ENCODE measurements around the gene M1AP.

The M1AP gene

DNA sequence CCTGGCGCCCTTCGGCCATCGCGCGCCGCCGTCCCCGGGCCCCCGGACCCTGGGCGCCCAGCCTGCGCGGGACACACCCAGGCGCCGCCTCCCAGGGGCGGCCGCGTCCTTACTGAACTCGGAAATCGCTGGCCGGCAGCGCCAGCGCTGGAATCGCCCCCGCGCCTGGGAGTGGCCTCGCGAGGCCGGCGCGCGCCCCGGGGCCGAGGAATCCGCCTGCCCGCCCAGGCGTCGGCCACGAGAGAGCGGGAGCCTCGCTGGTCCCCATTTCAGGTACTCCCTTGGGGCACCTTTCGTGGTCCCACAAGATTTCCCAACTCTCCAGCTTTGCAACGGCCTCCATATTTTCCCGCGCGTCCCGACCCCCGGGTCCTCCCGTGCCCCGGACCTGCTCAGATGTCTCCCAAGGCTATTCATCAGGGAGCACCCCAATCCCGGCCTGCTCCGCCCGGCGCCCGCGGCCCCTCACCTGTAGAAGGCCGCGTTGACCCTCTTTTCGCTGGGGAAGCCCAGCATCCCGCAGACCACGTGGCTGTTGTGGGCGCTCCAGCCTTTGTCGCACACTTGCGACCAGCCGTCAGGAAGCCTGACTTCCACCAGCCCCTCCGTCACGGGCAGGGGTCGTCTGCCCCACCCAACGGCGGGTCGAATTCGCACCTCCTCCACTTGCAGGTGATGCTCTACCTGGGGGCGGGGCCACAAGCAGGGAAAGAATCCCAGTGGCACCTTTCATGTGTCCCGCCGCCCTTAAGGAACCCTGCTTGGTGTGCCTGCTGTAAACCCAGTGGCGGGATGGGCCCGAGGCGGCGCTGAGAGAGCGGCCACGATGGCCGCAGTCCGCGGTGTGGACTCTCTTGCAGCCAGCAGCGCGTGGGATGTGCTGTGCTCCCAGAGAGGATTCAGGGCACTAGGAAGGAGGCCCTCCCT, 99.0 kb downstream of the M1AP start:
- peak; percentile 49 for DNase-seq (ENCODE audit: low spot score)
- WGBS, 2 donors (ENCODE audit: extremely low coverage in 2 of 2, insufficient read length in 2 of 2, insufficient replicate concordance in 1 of 2) = no CpG with 5 or more reads among the region's 85 CpGs
- Histone ChIP-seq H3K36me3 (replicated peaks in 1 of 2; ENCODE audit: control insufficient read depth in 2 of 2, insufficient read depth in 2 of 2, low read length in 2 of 2) (peaks cover 11 to 33% of the 10 kb centered on the region in 2 donors), H3K27ac (replicated peaks; ENCODE audit: low read length) (no peak overlapping the region), H3K18ac (ENCODE audit: low read length) (peak overlapping the region; percentile 88), H3K4me1 (ENCODE audit: control insufficient read depth in 2 of 2, insufficient read depth in 1 of 2, low read depth in 1 of 2, low read length in 2 of 2) (peaks cover 4 to 21% of the 10 kb centered on the region in 2 donors), H3K79me1 (ENCODE audit: low read depth, low read length) (peaks cover 4% of the 10 kb centered on the region), H3K27me3 (ENCODE audit: control insufficient read depth in 3 of 3, insufficient read depth in 3 of 3, low read depth in 1 of 3, low read length in 3 of 3) (peaks cover 0 to 41% (median 0%) of the 10 kb centered on the region in 3 experiments), H3K9me3 (replicated peaks in 1 of 2; ENCODE audit: control insufficient read depth in 2 of 2, insufficient read depth in 1 of 2, low read depth in 1 of 2, low read length in 2 of 2) (no peaks in the 10 kb centered on the region), H2AFZ (ENCODE audit: low read length) (no peak overlapping the region), H4K8ac (ENCODE audit: low read depth, low read length) (no peak overlapping the region), H2BK120ac (ENCODE audit: low read depth, low read length) (no peak overlapping the region), H2BK12ac (ENCODE audit: low read length) (peak overlapping the region; percentile 7), H2AK5ac (ENCODE audit: low read depth, low read length) (no peak overlapping the region), H3K9ac (ENCODE audit: low read depth, low read length, poor library complexity) (peak overlapping the region; percentile 74), H3K14ac (ENCODE audit: low read length) (peak overlapping the region; percentile 50), H3K4me2 (ENCODE audit: insufficient read depth, low read length, poor library complexity, severe bottlenecking) (peak overlapping the region; percentile 84), H2BK15ac (ENCODE audit: low read length) (peak overlapping the region; percentile 44), H3K4me3 (ENCODE audit: low read length in 2 of 2) (peak overlapping the region in 1 of 2 donors; percentile 77), H3K23ac (ENCODE audit: low read depth, low read length, poor library complexity) (peak overlapping the region; percentile 6), H2BK5ac (ENCODE audit: low read length) (no peak overlapping the region), H3K4ac (ENCODE audit: low read length) (peak overlapping the region; percentile 26), H4K91ac (ENCODE audit: low read depth, low read length, poor library complexity) (peak overlapping the region; percentile 57)

DNA sequence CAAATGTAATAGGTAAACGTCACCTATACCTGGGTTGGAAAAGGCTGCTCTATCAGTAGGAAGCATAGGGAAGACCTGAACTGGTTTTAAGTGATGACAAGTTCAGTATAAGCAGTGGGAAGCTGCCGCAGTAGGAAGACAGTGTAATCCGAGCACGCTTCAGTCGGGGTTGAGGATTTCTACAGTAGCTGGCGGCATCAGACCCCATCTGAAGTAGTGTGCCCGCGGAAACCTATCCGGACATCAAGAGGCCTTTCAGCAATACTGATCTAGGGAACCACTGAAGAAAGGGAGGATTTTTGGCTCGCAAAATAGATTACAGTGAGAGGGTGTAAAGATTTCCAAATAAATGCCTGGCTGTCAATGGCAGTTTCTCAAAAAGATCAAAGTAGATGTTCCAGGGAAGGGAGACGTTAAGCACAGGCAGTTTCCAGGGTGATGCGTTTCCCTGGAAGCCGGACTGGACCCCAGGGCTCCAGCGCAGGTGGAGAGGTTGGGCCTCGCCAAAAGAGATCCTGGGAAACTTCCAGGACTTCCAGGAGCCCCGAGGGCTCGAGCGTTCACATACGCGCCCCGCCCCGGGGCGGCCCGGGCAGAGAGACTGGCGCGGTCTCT, 99.7 kb downstream of the M1AP start:
- Histone ChIP-seq H3K79me1 (ENCODE audit: low read depth, low read length) (peaks cover 4% of the 10 kb centered on the region), H4K8ac (ENCODE audit: low read depth, low read length) (no peak overlapping the region), H2BK120ac (ENCODE audit: low read depth, low read length) (no peak overlapping the region), H3K27ac (replicated peaks; ENCODE audit: low read length) (no peak overlapping the region), H3K9me3 (replicated peaks in 1 of 2; ENCODE audit: control insufficient read depth in 2 of 2, insufficient read depth in 1 of 2, low read depth in 1 of 2, low read length in 2 of 2) (no peaks in the 10 kb centered on the region), H2AFZ (ENCODE audit: low read length) (no peak overlapping the region), H3K36me3 (replicated peaks in 1 of 2; ENCODE audit: control insufficient read depth in 2 of 2, insufficient read depth in 2 of 2, low read length in 2 of 2) (peaks cover 11 to 33% of the 10 kb centered on the region in 2 donors), H3K27me3 (ENCODE audit: control insufficient read depth in 3 of 3, insufficient read depth in 3 of 3, low read depth in 1 of 3, low read length in 3 of 3) (peaks cover 0 to 41% (median 0%) of the 10 kb centered on the region in 3 experiments), H2BK15ac (ENCODE audit: low read length) (no peak overlapping the region), H3K4me1 (ENCODE audit: control insufficient read depth in 2 of 2, insufficient read depth in 1 of 2, low read depth in 1 of 2, low read length in 2 of 2) (peaks cover 4 to 21% of the 10 kb centered on the region in 2 donors), H3K18ac (ENCODE audit: low read length) (no peak overlapping the region), H3K23ac (ENCODE audit: low read depth, low read length, poor library complexity) (no peak overlapping the region), H2BK5ac (ENCODE audit: low read length) (no peak overlapping the region), H2BK12ac (ENCODE audit: low read length) (no peak overlapping the region), H3K9ac (ENCODE audit: low read depth, low read length, poor library complexity) (no peak overlapping the region), H4K91ac (ENCODE audit: low read depth, low read length, poor library complexity) (no peak overlapping the region), H3K14ac (ENCODE audit: low read length) (no peak overlapping the region), H3K4me2 (ENCODE audit: insufficient read depth, low read length, poor library complexity, severe bottlenecking) (peak overlapping the region; percentile 84), H3K4ac (ENCODE audit: low read length) (no peak overlapping the region), H2AK5ac (ENCODE audit: low read depth, low read length) (no peak overlapping the region), H3K4me3 (ENCODE audit: low read length in 2 of 2) (peak overlapping the region in 1 of 2 donors; percentile 77)
- no peak for DNase-seq (ENCODE audit: low spot score)
- no CpG with 5 or more reads among the region's 26 CpGs for WGBS, 2 donors (ENCODE audit: extremely low coverage in 2 of 2, insufficient read length in 2 of 2, insufficient replicate concordance in 1 of 2)

- no peak overlapping the region for H2AK5ac ChIP-seq (ENCODE audit: low read depth, low read length)
- H3K27me3 ChIP-seq (ENCODE audit: control insufficient read depth in 3 of 3, insufficient read depth in 3 of 3, low read depth in 1 of 3, low read length in 3 of 3) = peaks cover 0 to 32% (median 0%) of the 10 kb centered on the region in 3 experiments
- no peak overlapping the region for H3K4ac ChIP-seq (ENCODE audit: low read length)
- peaks cover 0 to 12% of the 10 kb centered on the region in 2 donors for H3K4me1 ChIP-seq (ENCODE audit: control insufficient read depth in 2 of 2, insufficient read depth in 1 of 2, low read depth in 1 of 2, low read length in 2 of 2)
- H4K91ac ChIP-seq (ENCODE audit: low read depth, low read length, poor library complexity) = no peak overlapping the region
- H3K4me2 ChIP-seq (ENCODE audit: insufficient read depth, low read length, poor library complexity, severe bottlenecking) = no peak overlapping the region
- no peak overlapping the region for H3K14ac ChIP-seq (ENCODE audit: low read length)
- H2BK15ac ChIP-seq (ENCODE audit: low read length) = no peak overlapping the region
- H3K27ac ChIP-seq (replicated peaks; ENCODE audit: low read length) = no peak overlapping the region
- no peak overlapping the region for H4K8ac ChIP-seq (ENCODE audit: low read depth, low read length)
- WGBS, 2 donors (ENCODE audit: extremely low coverage in 2 of 2, insufficient read length in 2 of 2, insufficient replicate concordance in 1 of 2) = no CpG with 5 or more reads among the region's 3 CpGs
- H2BK120ac ChIP-seq (ENCODE audit: low read depth, low read length) = no peak overlapping the region
- H2BK12ac ChIP-seq (ENCODE audit: low read length) = no peak overlapping the region
- DNase-seq (ENCODE audit: low spot score) = no peak
- no peak overlapping the region for H3K18ac ChIP-seq (ENCODE audit: low read length)
- peaks cover 4 to 24% of the 10 kb centered on the region in 2 donors for H3K36me3 ChIP-seq (replicated peaks in 1 of 2; ENCODE audit: control insufficient read depth in 2 of 2, insufficient read depth in 2 of 2, low read length in 2 of 2)
- H3K4me3 ChIP-seq (ENCODE audit: low read length in 2 of 2) = no peak overlapping the region
- H2AFZ ChIP-seq (ENCODE audit: low read length) = no peak overlapping the region
- no peaks in the 10 kb centered on the region for H3K79me1 ChIP-seq (ENCODE audit: low read depth, low read length)
- H3K9me3 ChIP-seq (replicated peaks in 1 of 2; ENCODE audit: control insufficient read depth in 2 of 2, insufficient read depth in 1 of 2, low read depth in 1 of 2, low read length in 2 of 2) = no peaks in the 10 kb centered on the region
- H3K23ac ChIP-seq (ENCODE audit: low read depth, low read length, poor library complexity) = no peak overlapping the region
- no peak overlapping the region for H3K9ac ChIP-seq (ENCODE audit: low read depth, low read length, poor library complexity)
- no peak overlapping the region for H2BK5ac ChIP-seq (ENCODE audit: low read length)
These were observed 102.1 kb downstream of the M1AP start for GRCh38 chr2:74546004-74546403.

DNA sequence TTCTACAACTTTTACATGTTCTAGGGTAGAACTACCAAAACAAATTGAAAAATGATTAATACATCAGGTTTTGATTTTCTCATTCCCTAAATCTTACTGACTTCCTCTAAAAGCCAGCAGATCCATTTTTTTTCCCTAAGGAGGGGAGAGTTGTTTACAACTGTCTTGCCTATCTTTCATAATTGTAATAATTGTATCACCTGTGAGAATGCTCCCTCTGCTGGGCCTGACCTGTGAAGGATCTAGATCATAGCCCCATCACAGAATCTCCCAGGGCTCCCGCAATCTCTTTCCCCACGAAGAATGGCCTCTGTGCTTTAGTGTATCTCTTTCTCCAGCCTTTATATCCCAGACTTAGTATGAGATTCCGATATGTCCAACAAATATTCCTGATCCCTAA, 103.5 kb downstream of the M1AP start:
- WGBS, 2 donors (ENCODE audit: extremely low coverage in 2 of 2, insufficient read length in 2 of 2, insufficient replicate concordance in 1 of 2) = no CpG with 5 or more reads among the region's 3 CpGs
- H3K27me3 ChIP-seq (ENCODE audit: control insufficient read depth in 3 of 3, insufficient read depth in 3 of 3, low read depth in 1 of 3, low read length in 3 of 3) = peaks cover 0 to 20% (median 0%) of the 10 kb centered on the region in 3 experiments
- no peak overlapping the region for H3K18ac ChIP-seq (ENCODE audit: low read length)

More for the DNA sequence above, 103.5 kb downstream of the M1AP start:
- Histone ChIP-seq H4K91ac (ENCODE audit: low read depth, low read length, poor library complexity) (no peak overlapping the region), H4K8ac (ENCODE audit: low read depth, low read length) (no peak overlapping the region), H3K14ac (ENCODE audit: low read length) (no peak overlapping the region), H3K79me1 (ENCODE audit: low read depth, low read length) (no peaks in the 10 kb centered on the region), H2AFZ (ENCODE audit: low read length) (no peak overlapping the region), H3K9ac (ENCODE audit: low read depth, low read length, poor library complexity) (no peak overlapping the region), H3K4me2 (ENCODE audit: insufficient read depth, low read length, poor library complexity, severe bottlenecking) (no peak overlapping the region), H3K4me1 (ENCODE audit: control insufficient read depth in 2 of 2, insufficient read depth in 1 of 2, low read depth in 1 of 2, low read length in 2 of 2) (peaks cover 0 to 8% of the 10 kb centered on the region in 2 donors), H2BK120ac (ENCODE audit: low read depth, low read length) (no peak overlapping the region), H3K4ac (ENCODE audit: low read length) (no peak overlapping the region), H2AK5ac (ENCODE audit: low read depth, low read length) (no peak overlapping the region), H3K36me3 (replicated peaks in 1 of 2; ENCODE audit: control insufficient read depth in 2 of 2, insufficient read depth in 2 of 2, low read length in 2 of 2) (peaks cover 0 to 18% of the 10 kb centered on the region in 2 donors), H2BK12ac (ENCODE audit: low read length) (no peak overlapping the region), H3K23ac (ENCODE audit: low read depth, low read length, poor library complexity) (no peak overlapping the region), H3K4me3 (ENCODE audit: low read length in 2 of 2) (no peak overlapping the region), H2BK15ac (ENCODE audit: low read length) (no peak overlapping the region), H3K27ac (replicated peaks; ENCODE audit: low read length) (no peak overlapping the region), H2BK5ac (ENCODE audit: low read length) (no peak overlapping the region), H3K9me3 (replicated peaks in 1 of 2; ENCODE audit: control insufficient read depth in 2 of 2, insufficient read depth in 1 of 2, low read depth in 1 of 2, low read length in 2 of 2) (no peaks in the 10 kb centered on the region)
- DNase-seq (ENCODE audit: low spot score) = no peak

Measured in neuronal stem cell (in vitro differentiated cells).